Left lung (tissue), 10 donors: ENCODE results near the gene FAM181A. TPM values are rescaled to one million over a fixed set of nuclear protein-coding genes. Genes with fewer than 3 reads are reported as not detected.

Source experiments
- ATAC-seq: fragments of 200-7000 bp; cut with Tn5 transposase; one replicate; pipeline ENCODE4 v1.9.1; 2020; ENCODE audit warnings: moderate library complexity
- DNase-seq, 4 donors: peaks; one replicate each; pipeline ENCODE4 v3.0.0-alpha.2; 2013 to 2020
- H3K27ac ChIP-seq, 2 donors: fragments of 200-600 bp; sonication (generic) in 1 of 2; one replicate each; pipeline versions ENCODE4 v1.5.0 to v1.8.0; 2020 to 2021
- H3K27me3 ChIP-seq, 2 donors: fragments of 200-600 bp; sonication (generic) in 1 of 2; one replicate each; pipeline versions ENCODE4 v1.5.0 to v1.8.0; 2020 to 2021
- H3K36me3 ChIP-seq, 2 donors: fragments of 200-600 bp; sonication (generic) in 1 of 2; one replicate each; pipeline versions ENCODE4 v1.5.0 to v1.8.0; 2020 to 2021
- H3K4me1 ChIP-seq, 2 donors: fragments of 200-600 bp; one replicate each; pipeline ENCODE4 v1.8.0; 2021
- H3K4me3 ChIP-seq, 2 donors: fragments of 200-600 bp; sonication (generic) in 1 of 2; one replicate each; pipeline versions ENCODE4 v1.5.0 to v1.8.0; 2020 to 2021; ENCODE audit warnings: mild to moderate bottlenecking in 1 of 2
- H3K9me3 ChIP-seq, 2 donors: fragments of 200-600 bp; sonication (generic) in 1 of 2; one replicate each; pipeline versions ENCODE4 v1.5.0 to v1.8.0; 2020 to 2021
- CTCF ChIP-seq, 2 donors: fragments of 200-600 bp; sonication (generic) in 1 of 2; IDR thresholded peaks; one replicate each; pipeline versions ENCODE4 v1.5.0 to v1.8.0; 2021; ENCODE audit warnings: antibody characterized with exemption in 2 of 2
- intact Hi-C, 2 donors: fragments of 100-400 bp; cut with DNase I; formaldehyde crosslinking; loops; one replicate each; pipeline versions ENCODE4 v1.11.2 to v1.14.2; 2022
- polyA plus RNA-seq, 6 donors: library from polyadenylated mRNA; unstranded; fragments of 120-200 nt; gene quantifications; one replicate each; pipeline ENCODE4 v1.2.1, GENCODE V29; 2013; ENCODE audit not compliant: insufficient read length in 6 of 6
- total RNA-seq, 2 donors: library from RNA; stranded (reverse); fragmentation: NEBNext Ultra II Directional; extraction: Animal tissue kit (Norgen Biotek cat#: 25700); gene quantifications; one replicate each; pipeline ENCODE4 v1.2.1, GENCODE V29; 2021
- donor health status: DM: no; HTN: yes; CAD: no.
- donor health status: DM: no; HTN: no; CAD: no.

The FAM181A gene
- total and polyA plus RNA-seq, 8 donors: 0.10 to 1.1 (median 0.37) TPM; not detected in 2

GRCh38 chr14:93970585-93970964 is 43.4 kb downstream of the FAM181A start:
- Histone ChIP-seq H3K4me1 (peaks cover 5 to 21% of the 10 kb centered on the region in 2 donors), H3K9me3 (no peaks in the 10 kb centered on the region), H3K27ac (no peak overlapping the region), H3K27me3 (no peaks in the 10 kb centered on the region), H3K36me3 (no peaks in the 10 kb centered on the region), H3K4me3 (peak overlapping the region in 1 of 2 donors; percentile 29)
- DNase-seq (no peak), ATAC-seq (peak; percentile 62)
- intact Hi-C loops: no loop called here
- peak in 1 of 2 donors; percentile 9 for TF ChIP-seq CTCF (IDR thresholded peaks at IDR 0.05)

GRCh38 chr14:93970965-93971634 is 44.0 kb downstream of the FAM181A start:
- TF ChIP-seq CTCF (IDR thresholded peaks at IDR 0.05): no peak
- peak; percentile 37 for ATAC-seq
- Histone ChIP-seq H3K4me1 (peaks cover 2 to 21% of the 10 kb centered on the region in 2 donors), H3K9me3 (no peaks in the 10 kb centered on the region), H3K27me3 (no peaks in the 10 kb centered on the region), H3K4me3 (peak overlapping the region in 1 of 2 donors; percentile 29), H3K36me3 (no peaks in the 10 kb centered on the region), H3K27ac (no peak overlapping the region)
- intact Hi-C loops: no loop called here
- DNase-seq: peak in 1 of 4 donors; percentile 75

DNA sequence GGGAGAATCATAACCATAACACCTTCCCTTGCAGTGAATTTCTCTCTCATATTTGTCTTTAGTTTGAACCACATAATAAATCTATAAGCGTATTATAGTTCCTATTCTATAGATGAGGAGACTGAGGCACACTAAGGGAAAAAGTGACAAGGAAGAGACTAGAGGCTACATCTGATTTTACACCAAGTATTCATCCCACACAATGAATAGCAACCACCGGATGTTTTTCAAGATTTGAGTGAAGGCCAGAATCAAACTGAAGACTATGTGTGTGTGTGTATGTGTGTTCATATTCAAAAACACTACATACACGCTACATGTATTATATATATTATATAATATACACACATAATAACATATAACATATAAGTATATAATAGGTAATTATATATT is 44.5 kb downstream of the FAM181A start:
- ATAC-seq: no peak
- no peaks in the 10 kb centered on the region for H3K27me3 ChIP-seq
- no peak overlapping the region for H3K4me3 ChIP-seq
- no peak overlapping the region for H3K27ac ChIP-seq
- intact Hi-C loops: no loop called here
- no peak for DNase-seq
- TF ChIP-seq CTCF (IDR thresholded peaks at IDR 0.05): no peak
- no peaks in the 10 kb centered on the region for H3K9me3 ChIP-seq
- no peaks in the 10 kb centered on the region for H3K36me3 ChIP-seq
- peaks cover 0 to 21% of the 10 kb centered on the region in 2 donors for H3K4me1 ChIP-seq

DNA sequence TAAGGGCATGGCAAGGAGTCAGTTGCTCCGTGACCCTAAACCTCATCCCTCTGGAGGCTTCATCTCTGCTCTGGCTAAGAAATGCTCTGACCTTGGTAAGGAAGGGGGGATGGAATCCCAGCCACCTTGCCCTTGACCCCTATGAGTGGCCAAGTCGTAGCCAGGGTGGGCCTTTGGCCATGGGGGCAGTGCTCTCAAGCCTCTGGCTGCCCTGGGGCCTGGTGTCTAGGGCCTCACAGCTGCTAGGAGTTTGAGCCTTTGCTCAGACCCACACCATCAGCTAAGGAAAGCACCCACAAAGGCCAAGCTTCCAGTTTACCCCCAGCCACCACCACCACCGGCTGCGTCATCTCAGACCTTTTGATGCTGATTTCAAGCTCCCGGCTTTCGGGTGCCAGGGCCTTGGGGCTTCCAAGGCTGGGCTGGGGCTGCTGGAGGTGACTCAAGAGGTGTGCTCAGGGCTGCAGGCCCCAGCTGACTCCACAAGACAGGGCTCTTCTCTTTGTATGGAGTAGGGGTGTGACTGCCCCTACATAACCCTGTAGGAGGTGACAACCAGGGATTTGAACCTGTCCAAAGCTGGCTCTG is 45.6 kb downstream of the FAM181A start:
- Histone ChIP-seq H3K4me3 (no peak overlapping the region), H3K4me1 (peaks cover 0 to 17% of the 10 kb centered on the region in 2 donors), H3K36me3 (no peaks in the 10 kb centered on the region), H3K9me3 (no peaks in the 10 kb centered on the region), H3K27me3 (no peaks in the 10 kb centered on the region), H3K27ac (no peak overlapping the region)
- ATAC-seq (no peak), DNase-seq (no peak)
- TF ChIP-seq CTCF (IDR thresholded peaks at IDR 0.05): no peak
- intact Hi-C loops: no loop called here

GRCh38 chr14:93973607-93974006 is 46.5 kb downstream of the FAM181A start:
- no peak for TF ChIP-seq CTCF (IDR thresholded peaks at IDR 0.05)
- Histone ChIP-seq H3K4me3 (no peak overlapping the region), H3K4me1 (peaks cover 0 to 9% of the 10 kb centered on the region in 2 donors), H3K9me3 (no peaks in the 10 kb centered on the region), H3K36me3 (no peaks in the 10 kb centered on the region), H3K27ac (no peak overlapping the region), H3K27me3 (no peaks in the 10 kb centered on the region)
- ATAC-seq (no peak), DNase-seq (peak in 1 of 4 donors; percentile 61)
- intact Hi-C loops: no loop called here
